Activated naive CD4-positive, alpha-beta T cell treated with anti-CD3 and anti-CD28 coated beads, Interleukin-2, amount 50 U/mL, for 72 hours (primary cell): ENCODE measurements around the gene ZG16. TPM values are rescaled to one million over a fixed set of nuclear protein-coding genes. Genes with fewer than 3 reads are reported as not detected.

Experiments used
- ATAC-seq, 2 donors: fragments of 150-1000 bp; cut with Tn5 transposase; 2 replicates each; pipeline ENCODE4 v1.10.0; 2021; ENCODE audit warnings: mild to moderate bottlenecking in 2 of 2, moderate library complexity in 2 of 2
- DNase-seq, 2 donors: peaks; one replicate each; pipeline ENCODE4 v3.0.0; 2021 to 2022; ENCODE audit warnings: low spot score in 2 of 2
- H3K27ac Mint-ChIP-seq, 2 donors: one replicate each; pipeline ENCODE4 v1.8.0; 2022; ENCODE audit warnings: mild to moderate bottlenecking in 2 of 2, mixed read lengths in 2 of 2
- H3K36me3 Mint-ChIP-seq, 2 donors: one replicate each; pipeline ENCODE4 v1.8.0; 2022; ENCODE audit warnings: mixed read lengths in 2 of 2
- H3K9me3 Mint-ChIP-seq, 2 donors: one replicate each; pipeline ENCODE4 v1.8.0; 2022; ENCODE audit warnings: mixed read lengths in 2 of 2
- total RNA-seq, 2 donors: library from RNA; stranded (reverse); gene quantifications; one replicate each; pipeline ENCODE4 v1.2.3, GENCODE V29; 2022

ZG16 gene
- total RNA-seq, 2 donors from 2014 or later: not detected

GRCh38 chr16:29811170-29811895 lies 33.3 kb downstream of the ZG16 start:
- Mint-ChIP-seq H3K36me3 (peaks cover 20 to 24% of the 10 kb centered on the region in 2 donors), H3K27ac (peak overlapping the region; percentile 89 to 91)

GRCh38 chr16:29811896-29812665 lies 34.0 kb downstream of the ZG16 start, which contains the start of gene PRRT2:
PRRT2 (plus strand) TSS chr16:29812193; CDS start chr16:29813055, 862 bp downstream.
- ATAC-seq (no peak), DNase-seq (no peak)
- H3K9me3 Mint-ChIP-seq: no peaks in the 10 kb centered on the region
- peak within 1 kb of the TSS; percentile 89 to 91 for H3K27ac Mint-ChIP-seq
- peaks cover 27 to 30% of the 10 kb centered on the region in 2 donors for H3K36me3 Mint-ChIP-seq

More at GRCh38 chr16:29811170-29811895, 33.3 kb downstream of the ZG16 start:
- DNase-seq (peak; percentile 78 to 93), ATAC-seq (peak; percentile 50 to 70)
- no peaks in the 10 kb centered on the region for H3K9me3 Mint-ChIP-seq

- no peak for DNase-seq
- H3K36me3 Mint-ChIP-seq: peaks cover 29 to 30% of the 10 kb centered on the region in 2 donors
- ATAC-seq: no peak
- no peaks in the 10 kb centered on the region for H3K9me3 Mint-ChIP-seq
- H3K27ac Mint-ChIP-seq: peak overlapping the region in 1 of 2 donors; percentile 81
These were observed 34.9 kb downstream of the ZG16 start for GRCh38 chr16:29812754-29813643.

- H3K9me3 Mint-ChIP-seq: no peaks in the 10 kb centered on the region
- peaks cover 29 to 30% of the 10 kb centered on the region in 2 donors for H3K36me3 Mint-ChIP-seq
- H3K27ac Mint-ChIP-seq: peak overlapping the region; percentile 50 to 87
- DNase-seq (no peak), ATAC-seq (no peak)
These were observed 35.8 kb downstream of the ZG16 start for GRCh38 chr16:29813644-29814562.

GRCh38 chr16:29814592-29814991 lies 36.5 kb downstream of the ZG16 start:
- no peaks in the 10 kb centered on the region for H3K9me3 Mint-ChIP-seq
- DNase-seq (no peak), ATAC-seq (no peak)
- H3K27ac Mint-ChIP-seq: peak overlapping the region; percentile 58 to 87
- peaks cover 33 to 34% of the 10 kb centered on the region in 2 donors for H3K36me3 Mint-ChIP-seq

- no peak for DNase-seq
- no peak for ATAC-seq
- H3K9me3 Mint-ChIP-seq: no peaks in the 10 kb centered on the region
- H3K27ac Mint-ChIP-seq: peak overlapping the region; percentile 87 to 99
- peaks cover 33 to 34% of the 10 kb centered on the region in 2 donors for H3K36me3 Mint-ChIP-seq
These were observed 37.1 kb downstream of the ZG16 start for GRCh38 chr16:29815032-29815721.

- ATAC-seq: peak; percentile 72 to 76
- peak; percentile 98 to 99 for DNase-seq
- no peaks in the 10 kb centered on the region for H3K9me3 Mint-ChIP-seq
- H3K36me3 Mint-ChIP-seq: peaks cover 39 to 42% of the 10 kb centered on the region in 2 donors
- H3K27ac Mint-ChIP-seq: peak within 1 kb of the TSS; percentile 87 to 99
These were observed 38.0 kb downstream of the ZG16 start, which contains the start of gene PAGR1 for GRCh38 chr16:29815793-29816693. PAGR1 (plus strand) TSS chr16:29816152; CDS start chr16:29816526, 374 bp downstream.

- ATAC-seq (peak; percentile 30 to 54), DNase-seq (peak; percentile 74)
- H3K9me3 Mint-ChIP-seq: no peaks in the 10 kb centered on the region
- H3K27ac Mint-ChIP-seq: peak overlapping the region; percentile 87 to 95
- peaks cover 43 to 49% of the 10 kb centered on the region in 2 donors for H3K36me3 Mint-ChIP-seq
These were observed 38.8 kb downstream of the ZG16 start for GRCh38 chr16:29816694-29817441.

GRCh38 chr16:29818082-29818481 lies 40.0 kb downstream of the ZG16 start:
- DNase-seq: no peak

GRCh38 chr16:29819506-29819905 lies 41.5 kb downstream of the ZG16 start:
- Mint-ChIP-seq H3K36me3 (peaks cover 55 to 57% of the 10 kb centered on the region in 2 donors), H3K27ac (peak overlapping the region in 1 of 2 donors; percentile 97), H3K9me3 (no peaks in the 10 kb centered on the region)
- DNase-seq: no peak
- ATAC-seq: no peak

More at GRCh38 chr16:29818082-29818481, 40.0 kb downstream of the ZG16 start:
- Mint-ChIP-seq H3K9me3 (no peaks in the 10 kb centered on the region), H3K36me3 (peaks cover 55% of the 10 kb centered on the region in 2 donors), H3K27ac (peak overlapping the region; percentile 78 to 97)
- no peak for ATAC-seq

GRCh38 chr16:29820271-29820701 lies 42.2 kb downstream of the ZG16 start, which contains the start of gene MVP:
MVP (plus strand) TSS chr16:29820462; CDS start chr16:29830550, 10,088 bp downstream.
- Mint-ChIP-seq H3K27ac (peak within 1 kb of the TSS; percentile 95 to 97), H3K9me3 (no peaks in the 10 kb centered on the region), H3K36me3 (peaks cover 55 to 57% of the 10 kb centered on the region in 2 donors)
- DNase-seq (peak in 1 of 2 donors; percentile 61), ATAC-seq (peak in 1 of 2 donors; percentile 23)

GRCh38 chr16:29820730-29821642 lies 42.9 kb downstream of the ZG16 start:
- peak in 1 of 2 donors; percentile 80 for DNase-seq
- peak overlapping the region; percentile 95 to 97 for H3K27ac Mint-ChIP-seq
- peaks cover 55 to 57% of the 10 kb centered on the region in 2 donors for H3K36me3 Mint-ChIP-seq
- H3K9me3 Mint-ChIP-seq: no peaks in the 10 kb centered on the region
- peak; percentile 36 to 53 for ATAC-seq
